ENCODE results near the gene CTNNA1.

Gene CTNNA1

DNA sequence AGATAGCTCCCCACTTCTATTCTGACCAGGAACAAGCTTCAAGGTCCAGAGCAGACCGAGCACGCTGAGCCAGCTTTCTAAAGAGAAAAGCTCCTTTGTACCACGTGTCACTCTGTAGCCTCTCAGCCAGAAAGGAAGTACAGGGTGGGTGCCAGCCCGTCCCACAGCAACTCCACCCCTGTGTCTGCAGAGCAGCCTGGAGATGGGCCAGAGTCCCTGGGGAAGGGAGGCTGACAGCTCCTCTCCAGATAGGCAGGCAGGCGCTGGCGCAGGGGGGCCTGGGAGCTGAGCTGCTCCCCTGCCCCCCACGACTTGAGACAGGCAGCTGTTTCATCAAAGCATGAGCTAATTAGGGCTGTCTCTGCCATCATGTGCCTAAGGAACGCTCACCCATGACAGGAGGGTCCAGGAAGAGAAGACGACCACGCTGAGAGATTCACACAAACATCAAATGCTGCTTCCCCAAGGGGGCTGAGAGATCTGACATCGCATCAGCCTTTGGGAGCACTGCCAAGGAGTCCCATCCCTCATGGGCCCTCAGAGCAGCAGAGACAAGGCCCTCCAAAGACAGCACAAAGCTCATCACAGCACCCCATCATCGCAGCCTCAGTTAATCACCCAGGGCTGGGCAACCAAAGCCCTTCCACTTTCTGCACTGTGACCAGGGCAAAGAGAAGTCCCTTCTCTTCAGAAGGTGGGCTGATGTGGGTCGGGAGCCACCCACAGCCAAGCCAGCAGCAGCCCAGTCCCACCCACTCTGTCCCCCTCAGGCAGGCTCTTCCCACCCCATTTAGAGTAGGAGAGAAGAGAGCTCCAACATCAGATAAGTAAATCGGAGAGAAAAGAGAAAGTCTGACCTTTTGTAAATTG, 200.4 kb downstream of the CTNNA1 start:
- DNase-seq (ENCODE audit: low spot score) = peak; percentile 84
- H3K4me3 ChIP-seq = no peak overlapping the region
- TF ChIP-seq, protein P1, sequence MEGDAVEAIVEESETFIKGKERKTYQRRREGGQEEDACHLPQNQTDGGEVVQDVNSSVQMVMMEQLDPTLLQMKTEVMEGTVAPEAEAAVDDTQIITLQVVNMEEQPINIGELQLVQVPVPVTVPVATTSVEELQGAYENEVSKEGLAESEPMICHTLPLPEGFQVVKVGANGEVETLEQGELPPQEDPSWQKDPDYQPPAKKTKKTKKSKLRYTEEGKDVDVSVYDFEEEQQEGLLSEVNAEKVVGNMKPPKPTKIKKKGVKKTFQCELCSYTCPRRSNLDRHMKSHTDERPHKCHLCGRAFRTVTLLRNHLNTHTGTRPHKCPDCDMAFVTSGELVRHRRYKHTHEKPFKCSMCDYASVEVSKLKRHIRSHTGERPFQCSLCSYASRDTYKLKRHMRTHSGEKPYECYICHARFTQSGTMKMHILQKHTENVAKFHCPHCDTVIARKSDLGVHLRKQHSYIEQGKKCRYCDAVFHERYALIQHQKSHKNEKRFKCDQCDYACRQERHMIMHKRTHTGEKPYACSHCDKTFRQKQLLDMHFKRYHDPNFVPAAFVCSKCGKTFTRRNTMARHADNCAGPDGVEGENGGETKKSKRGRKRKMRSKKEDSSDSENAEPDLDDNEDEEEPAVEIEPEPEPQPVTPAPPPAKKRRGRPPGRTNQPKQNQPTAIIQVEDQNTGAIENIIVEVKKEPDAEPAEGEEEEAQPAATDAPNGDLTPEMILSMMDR (IDR thresholded peaks at IDR 0.05) = no peak
- H3K27ac ChIP-seq = peak overlapping the region; percentile 62 to 80

- TF ChIP-seq, protein P1 (IDR thresholded peaks at IDR 0.05) = no peak
- Histone ChIP-seq H3K4me3 (no peak overlapping the region), H3K27ac (peak overlapping the region; percentile 0 to 80)
- DNase-seq (ENCODE audit: low spot score) = no peak
Observed at GRCh38 chr5:138954257-138955012, 201.2 kb downstream of the CTNNA1 start.

GRCh38 chr5:138955013-138955660, 201.9 kb downstream of the CTNNA1 start:
- peak overlapping the region in 1 of 2 donors; percentile 80 for H3K27ac ChIP-seq

GRCh38 chr5:138955671-138956295, 202.6 kb downstream of the CTNNA1 start:
- TF ChIP-seq, protein P1 (IDR thresholded peaks at IDR 0.05) = no peak
- Histone ChIP-seq H3K4me3 (no peak overlapping the region), H3K27ac (no peak overlapping the region)
- DNase-seq (ENCODE audit: low spot score) = no peak

More at GRCh38 chr5:138955013-138955660, 201.9 kb downstream of the CTNNA1 start:
- no peak overlapping the region for H3K4me3 ChIP-seq
- no peak for DNase-seq (ENCODE audit: low spot score)
- TF ChIP-seq, protein P1 (IDR thresholded peaks at IDR 0.05) = no peak

DNA sequence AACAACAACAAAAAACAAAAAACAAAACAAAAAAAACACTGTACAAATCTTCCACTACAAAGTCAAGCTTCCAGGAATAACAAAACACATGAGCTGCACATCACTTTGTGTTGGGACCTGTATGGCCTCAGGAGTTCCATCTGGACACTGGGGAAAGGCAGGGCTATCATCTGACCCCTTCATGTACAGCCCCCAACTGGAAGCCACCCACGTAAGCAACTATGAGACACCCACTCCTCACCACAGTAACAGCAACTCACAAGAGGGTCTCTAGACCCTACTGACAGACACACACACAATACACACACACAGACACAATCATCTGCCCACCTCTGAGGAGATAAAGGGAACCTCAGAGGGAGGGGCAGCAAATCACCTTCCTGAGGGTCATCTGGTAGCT, 203.6 kb downstream of the CTNNA1 start:
- DNase-seq (ENCODE audit: low spot score) = no peak
- Histone ChIP-seq H3K4me3 (no peak overlapping the region), H3K27ac (no peak overlapping the region)
- TF ChIP-seq, protein P1 (IDR thresholded peaks at IDR 0.05) = no peak

DNA sequence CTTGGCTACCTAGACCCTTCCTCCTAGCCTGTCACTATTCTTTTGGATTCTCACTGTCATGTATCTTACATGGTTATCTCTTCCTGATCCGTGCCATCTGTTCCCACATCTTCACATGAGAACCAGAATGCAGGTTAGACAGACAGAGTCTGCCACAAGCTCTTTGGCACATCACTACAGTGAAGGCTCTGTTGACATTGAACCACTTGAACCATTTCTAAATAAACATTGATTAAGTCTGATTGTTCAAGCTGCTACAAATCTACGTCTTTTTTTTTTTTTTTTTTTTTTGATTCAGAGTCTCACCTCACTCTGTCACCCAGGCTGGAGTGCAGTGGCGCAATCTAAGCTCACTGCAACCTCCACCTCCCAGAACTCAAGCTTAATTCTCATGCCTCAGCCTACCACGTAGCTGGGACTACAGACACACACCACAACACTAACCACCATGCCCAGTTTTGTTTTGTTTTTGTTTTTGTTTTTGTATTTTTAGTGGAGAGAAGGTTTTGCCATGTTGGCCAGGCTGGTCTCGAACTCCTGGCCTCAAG, 207.0 kb downstream of the CTNNA1 start:
- no peak for DNase-seq (ENCODE audit: low spot score)
- Histone ChIP-seq H3K27ac (no peak overlapping the region), H3K4me3 (no peak overlapping the region)
- TF ChIP-seq, protein P1 (IDR thresholded peaks at IDR 0.05) = no peak
